Activated naive CD4-positive, alpha-beta T cell treated with anti-CD3 and anti-CD28 coated beads, Interleukin-2, amount 50 U/mL, for 16 hours (primary cell): ENCODE measurements around the gene PRR20E.
"Not testable (repeated sequence)": the region's sequence is repeated elsewhere in the genome, so short reads cannot be mapped to it uniquely, and the experiment has no call there.

Source experiments
- DNase-seq: peaks from one replicate; pipeline ENCODE4 v3.0.0-alpha.2; 2020

Gene PRR20E

DNA sequence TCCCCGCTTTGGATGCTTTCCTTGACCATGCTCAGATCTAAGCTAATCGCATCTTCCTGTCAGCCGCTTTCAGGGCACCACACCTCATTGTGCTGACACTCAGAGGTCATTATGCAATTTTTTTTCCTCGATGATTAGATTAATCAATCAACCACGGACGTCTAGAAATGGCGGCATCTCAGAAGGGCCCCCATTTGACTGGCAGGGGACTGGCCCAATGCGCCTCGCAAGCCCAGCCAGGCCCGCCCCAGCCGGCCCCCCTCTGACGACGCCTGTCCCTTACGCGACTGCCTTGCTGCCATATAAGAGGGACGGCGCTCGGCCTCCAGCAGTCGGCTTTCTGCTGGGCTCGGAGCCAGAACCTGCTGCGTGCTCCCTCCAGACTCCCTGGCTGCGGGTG, at the start of gene PRR20E:
TSS of gene PRR20E (plus strand) at position 301 of the 400 bp plus-strand sequence. CDS start 387 bp downstream, outside the sequence.
- not testable (repeated sequence) for DNase-seq

DNA sequence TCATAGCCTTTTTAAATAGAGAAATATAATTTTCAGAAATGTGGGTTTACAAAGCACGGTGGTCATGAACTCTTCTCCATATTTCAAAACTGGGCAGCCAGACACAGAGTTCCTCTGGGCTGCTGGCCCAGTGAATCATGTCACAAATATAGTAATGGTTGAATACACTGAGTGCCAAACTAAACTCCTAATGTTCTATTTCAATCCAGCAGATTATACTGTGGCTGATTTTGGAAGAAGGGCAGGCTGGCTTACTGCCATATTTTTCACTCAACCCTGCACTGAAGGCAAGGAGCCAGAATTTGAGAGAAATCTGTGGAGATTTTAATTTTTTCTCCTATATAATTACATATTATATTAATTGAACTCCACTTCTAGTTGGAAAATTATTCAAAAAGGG, 43.3 kb upstream of the PRR20E start:
- DNase-seq: no peak

DNA sequence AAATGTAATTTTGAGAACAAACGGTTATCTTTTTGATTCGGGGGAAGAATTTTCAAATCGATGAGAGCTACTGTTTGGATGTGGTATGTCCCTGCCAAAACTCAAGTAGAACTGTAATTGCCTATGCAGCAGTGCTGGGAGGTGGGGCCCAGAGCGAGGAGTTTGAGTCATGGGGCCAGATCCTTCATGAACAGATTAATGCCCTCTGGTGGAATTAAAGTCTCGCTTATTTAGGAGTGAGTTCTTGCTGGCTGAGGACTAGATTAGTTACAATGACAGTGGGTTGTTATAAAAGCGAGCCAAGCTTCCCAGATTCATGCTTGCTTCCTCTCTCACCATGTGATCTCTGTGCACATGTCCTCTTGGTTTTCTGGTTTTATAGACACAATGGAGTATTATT, 38.1 kb upstream of the PRR20E start:
- DNase-seq: no peak

DNA sequence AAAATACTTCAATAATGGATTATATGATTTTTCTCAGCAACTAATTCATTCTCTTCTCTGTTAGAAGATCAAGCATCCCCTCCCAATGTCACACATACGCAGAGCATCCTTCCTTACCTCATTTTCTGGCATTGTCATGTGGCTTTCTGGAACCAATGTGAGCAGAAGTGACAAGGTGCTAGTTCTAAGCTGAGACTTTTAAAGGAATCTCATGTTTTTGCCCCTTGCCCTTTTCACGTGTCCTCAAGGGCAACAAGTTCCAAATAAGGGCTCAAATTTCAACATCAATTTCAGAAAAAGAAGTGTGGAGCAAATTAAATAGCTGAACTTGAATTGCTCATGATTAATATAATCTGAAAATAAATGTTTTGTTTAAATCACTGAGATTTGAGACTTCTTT, 30.9 kb upstream of the PRR20E start:
- no peak for DNase-seq

DNA sequence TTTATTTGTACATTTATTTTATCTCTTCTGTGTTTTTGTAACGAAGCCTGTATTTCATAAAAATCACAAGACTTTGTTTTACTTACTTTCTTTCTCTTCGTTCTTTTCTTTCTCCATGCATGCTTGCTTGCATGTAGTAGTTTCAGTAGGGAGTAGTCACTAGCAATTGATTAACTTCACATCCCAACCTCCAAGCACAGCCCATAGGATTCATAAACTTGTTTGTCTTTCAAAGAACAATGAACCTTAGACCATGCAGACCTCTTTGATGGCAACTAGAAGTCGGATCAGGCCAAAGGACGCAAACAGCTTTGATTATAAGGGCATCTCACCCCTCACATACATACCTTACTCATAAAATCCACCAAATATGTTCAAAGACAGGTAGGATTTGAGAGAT, 29.4 kb upstream of the PRR20E start:
- DNase-seq: no peak

DNA sequence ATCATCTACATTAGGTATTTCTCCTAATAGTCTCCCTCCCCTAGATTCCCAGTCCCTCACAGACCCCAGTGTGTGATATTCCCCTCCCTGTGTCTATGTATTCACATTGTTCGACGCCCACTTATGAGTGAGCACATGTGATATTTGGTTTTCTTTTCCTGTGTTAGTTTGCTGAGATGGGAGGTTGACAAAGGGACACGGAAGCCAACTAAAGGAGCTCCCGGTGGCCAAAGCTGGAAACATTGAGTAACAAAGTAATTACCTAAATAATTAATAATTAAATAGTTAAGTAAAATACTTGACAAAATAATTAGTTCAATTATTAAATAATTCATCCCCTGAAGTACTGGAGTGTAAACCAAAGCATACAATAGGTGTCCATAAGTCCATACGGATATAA, 28.0 kb upstream of the PRR20E start:
- DNase-seq: no peak

DNA sequence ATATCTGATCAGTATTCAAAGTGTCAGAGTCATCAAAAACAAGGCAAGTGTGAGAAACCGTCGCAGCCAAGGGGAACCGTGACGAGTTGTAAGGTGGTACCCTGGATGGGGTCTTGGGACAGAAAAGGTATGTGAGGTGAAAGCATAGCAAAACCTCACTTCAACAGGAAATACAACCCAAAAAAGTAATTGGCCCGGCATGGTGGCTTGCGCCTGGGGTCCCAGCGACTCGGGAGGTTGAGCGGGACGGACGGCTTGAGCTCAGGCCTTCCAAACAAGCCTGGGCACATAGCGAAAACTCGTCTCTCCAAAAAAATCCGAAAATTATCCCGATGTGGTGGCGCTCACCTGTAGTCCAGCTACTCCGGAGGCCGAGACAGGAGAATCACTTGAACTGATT, 27.2 kb upstream of the PRR20E start:
- DNase-seq: not testable (repeated sequence)

DNA sequence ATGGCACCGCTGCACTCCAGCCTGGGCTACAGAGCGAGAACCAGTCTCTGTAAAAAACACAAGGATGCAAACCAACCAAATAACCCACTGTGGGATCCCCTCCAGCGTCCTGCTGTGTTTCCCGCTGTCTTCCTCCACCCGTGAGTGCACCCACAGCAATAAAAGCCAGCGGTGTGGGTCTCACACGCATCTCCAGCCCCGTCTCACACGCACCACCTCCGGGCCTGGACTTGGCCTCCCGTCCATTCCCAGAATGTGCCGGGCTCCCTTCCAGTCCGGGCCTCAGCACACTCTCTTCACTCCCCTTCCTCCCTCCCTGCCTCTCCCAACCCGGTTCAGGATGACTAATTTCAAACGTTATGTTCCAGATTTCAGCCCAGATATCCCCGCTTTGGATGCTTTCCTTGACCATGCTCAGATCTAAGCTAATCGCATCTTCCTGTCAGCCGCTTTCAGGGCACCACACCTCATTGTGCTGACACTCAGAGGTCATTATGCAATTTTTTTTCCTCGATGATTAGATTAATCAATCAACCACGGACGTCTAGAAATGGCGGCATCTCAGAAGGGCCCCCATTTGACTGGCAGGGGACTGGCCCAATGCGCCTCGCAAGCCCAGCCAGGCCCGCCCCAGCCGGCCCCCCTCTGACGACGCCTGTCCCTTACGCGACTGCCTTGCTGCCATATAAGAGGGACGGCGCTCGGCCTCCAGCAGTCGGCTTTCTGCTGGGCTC, 26.6 kb upstream of the PRR20E start, which contains the start of gene PRR20A:
TSS of gene PRR20A (plus strand) at position 684 of the 734 bp plus-strand sequence. CDS start 387 bp downstream, outside the sequence.
- DNase-seq: not testable (repeated sequence)

DNA sequence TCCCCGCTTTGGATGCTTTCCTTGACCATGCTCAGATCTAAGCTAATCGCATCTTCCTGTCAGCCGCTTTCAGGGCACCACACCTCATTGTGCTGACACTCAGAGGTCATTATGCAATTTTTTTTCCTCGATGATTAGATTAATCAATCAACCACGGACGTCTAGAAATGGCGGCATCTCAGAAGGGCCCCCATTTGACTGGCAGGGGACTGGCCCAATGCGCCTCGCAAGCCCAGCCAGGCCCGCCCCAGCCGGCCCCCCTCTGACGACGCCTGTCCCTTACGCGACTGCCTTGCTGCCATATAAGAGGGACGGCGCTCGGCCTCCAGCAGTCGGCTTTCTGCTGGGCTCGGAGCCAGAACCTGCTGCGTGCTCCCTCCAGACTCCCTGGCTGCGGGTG, 19.8 kb upstream of the PRR20E start, which contains the start of gene PRR20B:
TSS of gene PRR20B (plus strand) at position 301 of the 400 bp plus-strand sequence. CDS start 387 bp downstream, outside the sequence.
- DNase-seq: not testable (repeated sequence)

DNA sequence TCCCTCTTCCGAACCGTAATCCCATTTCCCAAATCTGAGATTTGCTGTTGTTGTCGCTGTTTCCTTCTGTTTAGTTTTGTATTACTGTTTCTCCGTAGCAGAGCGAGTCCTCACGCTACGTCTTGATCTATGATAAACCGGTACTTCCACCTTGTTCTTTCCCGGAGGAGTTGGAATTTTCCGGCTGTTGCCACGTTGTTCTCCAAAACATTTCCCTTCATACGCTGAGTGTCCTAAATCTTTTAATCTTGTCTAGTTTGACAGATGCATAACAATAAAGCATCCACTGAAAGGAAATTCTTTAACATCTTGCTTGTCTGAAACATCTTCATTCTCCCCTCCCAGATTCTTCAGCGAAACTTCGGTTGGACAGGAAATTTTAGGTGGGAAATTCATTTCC, 18.9 kb upstream of the PRR20E start:
- not testable (repeated sequence) for DNase-seq

DNA sequence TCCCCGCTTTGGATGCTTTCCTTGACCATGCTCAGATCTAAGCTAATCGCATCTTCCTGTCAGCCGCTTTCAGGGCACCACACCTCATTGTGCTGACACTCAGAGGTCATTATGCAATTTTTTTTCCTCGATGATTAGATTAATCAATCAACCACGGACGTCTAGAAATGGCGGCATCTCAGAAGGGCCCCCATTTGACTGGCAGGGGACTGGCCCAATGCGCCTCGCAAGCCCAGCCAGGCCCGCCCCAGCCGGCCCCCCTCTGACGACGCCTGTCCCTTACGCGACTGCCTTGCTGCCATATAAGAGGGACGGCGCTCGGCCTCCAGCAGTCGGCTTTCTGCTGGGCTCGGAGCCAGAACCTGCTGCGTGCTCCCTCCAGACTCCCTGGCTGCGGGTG, 13.2 kb upstream of the PRR20E start, which contains the start of gene PRR20C:
TSS of gene PRR20C (plus strand) at position 301 of the 400 bp plus-strand sequence. CDS start 387 bp downstream, outside the sequence.
- DNase-seq: not testable (repeated sequence)

DNA sequence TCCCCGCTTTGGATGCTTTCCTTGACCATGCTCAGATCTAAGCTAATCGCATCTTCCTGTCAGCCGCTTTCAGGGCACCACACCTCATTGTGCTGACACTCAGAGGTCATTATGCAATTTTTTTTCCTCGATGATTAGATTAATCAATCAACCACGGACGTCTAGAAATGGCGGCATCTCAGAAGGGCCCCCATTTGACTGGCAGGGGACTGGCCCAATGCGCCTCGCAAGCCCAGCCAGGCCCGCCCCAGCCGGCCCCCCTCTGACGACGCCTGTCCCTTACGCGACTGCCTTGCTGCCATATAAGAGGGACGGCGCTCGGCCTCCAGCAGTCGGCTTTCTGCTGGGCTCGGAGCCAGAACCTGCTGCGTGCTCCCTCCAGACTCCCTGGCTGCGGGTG, 6.7 kb upstream of the PRR20E start, which contains the start of gene PRR20D:
TSS of gene PRR20D (plus strand) at position 301 of the 400 bp plus-strand sequence. CDS start 387 bp downstream, outside the sequence.
- DNase-seq: not testable (repeated sequence)

DNA sequence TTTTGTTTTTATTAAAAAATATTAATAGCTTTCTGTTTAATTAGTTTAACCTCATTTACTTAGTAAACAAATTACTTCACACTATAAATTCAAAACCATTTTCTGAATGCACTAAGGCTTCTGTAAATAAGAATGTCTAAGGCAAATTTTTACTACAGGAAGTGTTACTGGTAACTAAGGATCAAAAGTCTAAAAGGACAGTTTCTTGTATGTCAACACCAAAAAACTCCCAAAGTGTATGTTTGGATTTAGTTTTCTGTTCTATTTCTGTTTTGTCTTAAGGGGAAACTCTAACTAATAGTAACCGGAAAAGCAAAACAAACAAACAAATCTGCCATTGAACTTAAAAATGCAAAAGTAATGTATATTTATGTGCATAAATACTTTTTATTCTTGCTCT, 24.7 kb downstream of the PRR20E start:
- no peak for DNase-seq

DNA sequence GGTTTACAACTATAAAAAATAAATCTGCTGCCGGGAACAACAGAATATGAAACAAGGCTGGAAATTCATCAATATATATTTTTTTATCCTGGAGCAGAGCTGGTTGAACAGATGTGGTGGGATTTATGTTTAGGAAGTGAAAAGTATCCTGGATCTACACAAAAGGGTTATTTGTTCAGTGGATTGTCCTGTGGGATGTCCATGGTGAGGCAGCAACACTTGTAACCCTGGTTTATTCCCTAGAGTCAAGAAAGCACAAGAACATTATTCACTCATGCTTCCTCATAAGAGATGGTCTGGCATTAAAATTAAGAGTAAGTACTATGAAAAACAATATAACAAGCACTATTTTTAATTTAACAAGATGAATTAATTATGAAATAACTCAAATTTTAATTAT, 46.0 kb downstream of the PRR20E start:
- no peak for DNase-seq
